ENCODE data around the gene CPZ.

The CPZ gene

DNA sequence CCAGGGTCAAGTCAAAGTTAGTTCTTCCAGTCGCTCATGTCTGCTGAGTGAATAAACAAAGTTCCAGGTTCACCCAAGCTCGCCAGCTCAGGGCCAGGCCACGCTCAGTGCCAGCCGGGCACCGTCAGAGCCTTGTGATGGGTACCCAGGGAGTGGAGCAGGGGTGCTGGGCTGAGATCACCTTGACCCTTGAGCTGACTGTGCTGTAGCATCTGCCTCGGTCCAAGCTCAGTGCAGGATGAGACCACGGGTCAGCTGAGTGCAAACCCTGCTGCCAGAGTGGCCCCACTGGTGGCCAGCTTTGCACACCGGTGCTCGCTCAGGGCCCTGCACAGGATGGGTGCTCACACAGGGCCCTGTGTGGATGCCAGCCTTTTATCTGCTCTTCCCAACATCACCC is 4.3 kb downstream of the CPZ start:
- DNase-seq, result no peak

GRCh38 chr4:8597319-8597718 is 4.8 kb downstream of the CPZ start:
- no peak for DNase-seq

DNA sequence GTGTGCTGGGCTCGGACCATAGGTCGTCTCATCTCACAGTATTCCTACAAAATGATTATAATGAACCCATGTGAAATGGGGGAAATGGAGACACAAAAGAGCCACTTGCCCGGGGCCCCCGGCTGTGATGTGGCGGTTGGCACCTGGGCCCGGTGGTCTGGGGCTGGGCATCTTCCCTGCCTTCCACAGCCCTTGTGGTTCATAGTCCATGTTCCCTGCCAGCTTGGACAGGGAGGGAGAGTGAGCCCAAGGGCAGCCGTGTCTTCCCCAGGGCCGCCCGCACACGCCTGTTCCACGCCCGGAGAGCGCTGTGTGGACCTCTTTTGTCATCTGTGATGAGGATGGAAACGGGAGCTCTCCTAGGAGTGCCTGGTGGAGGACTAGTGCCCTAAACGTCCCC is 5.2 kb downstream of the CPZ start:
- DNase-seq, result no peak

- DNase-seq, result no peak
These were observed 6.0 kb downstream of the CPZ start for GRCh38 chr4:8598391-8599090.

GRCh38 chr4:8599091-8599460 is 6.5 kb downstream of the CPZ start:
- DNase-seq, result no peak

GRCh38 chr4:8599657-8600056 is 7.1 kb downstream of the CPZ start:
- no peak for DNase-seq

DNA sequence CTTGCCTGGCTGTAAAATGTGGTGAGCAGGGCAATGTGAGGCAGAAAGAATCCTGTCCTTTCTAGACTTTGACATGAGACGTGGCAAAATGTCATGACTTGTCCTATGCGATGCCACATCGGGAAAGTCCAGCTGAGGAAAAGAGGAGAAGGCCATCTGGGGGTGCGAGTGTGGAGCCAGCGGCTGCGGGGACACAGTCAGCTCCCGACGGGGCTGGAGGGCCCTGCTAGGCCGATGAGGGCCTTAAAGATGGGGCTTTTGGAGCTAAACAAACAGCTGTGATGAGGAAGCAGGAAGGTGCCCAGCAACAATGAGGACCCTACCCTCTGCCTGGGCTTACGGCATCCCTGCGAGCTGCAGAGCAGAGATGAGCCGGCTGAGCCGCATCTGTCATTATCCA is 7.7 kb downstream of the CPZ start:
- DNase-seq, result no peak

- no peak for DNase-seq
These were observed 8.1 kb downstream of the CPZ start for GRCh38 chr4:8600686-8601085.

GRCh38 chr4:8601086-8601485 is 8.5 kb downstream of the CPZ start:
- DNase-seq, result no peak

DNA sequence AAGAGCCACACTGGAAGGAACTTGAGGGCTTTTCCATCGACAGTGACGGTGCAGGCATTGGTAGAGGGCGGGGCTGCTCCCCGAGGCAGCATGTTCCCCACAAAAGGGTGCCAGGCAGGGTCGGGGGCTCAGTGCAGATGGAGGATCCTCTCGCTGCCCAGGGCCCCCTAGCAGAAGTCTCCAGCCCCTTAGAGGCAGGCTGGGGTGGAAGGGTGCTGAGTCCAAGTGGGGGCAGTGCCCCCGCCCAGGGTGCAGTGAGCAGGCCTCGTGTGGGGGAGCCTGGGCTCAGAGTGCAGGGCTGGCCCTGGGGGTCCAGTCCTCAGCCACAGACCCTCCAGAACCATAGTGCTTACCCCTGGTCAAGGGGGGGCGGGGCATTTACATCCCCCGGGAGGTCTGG is 9.0 kb downstream of the CPZ start:
- no peak for DNase-seq

DNA sequence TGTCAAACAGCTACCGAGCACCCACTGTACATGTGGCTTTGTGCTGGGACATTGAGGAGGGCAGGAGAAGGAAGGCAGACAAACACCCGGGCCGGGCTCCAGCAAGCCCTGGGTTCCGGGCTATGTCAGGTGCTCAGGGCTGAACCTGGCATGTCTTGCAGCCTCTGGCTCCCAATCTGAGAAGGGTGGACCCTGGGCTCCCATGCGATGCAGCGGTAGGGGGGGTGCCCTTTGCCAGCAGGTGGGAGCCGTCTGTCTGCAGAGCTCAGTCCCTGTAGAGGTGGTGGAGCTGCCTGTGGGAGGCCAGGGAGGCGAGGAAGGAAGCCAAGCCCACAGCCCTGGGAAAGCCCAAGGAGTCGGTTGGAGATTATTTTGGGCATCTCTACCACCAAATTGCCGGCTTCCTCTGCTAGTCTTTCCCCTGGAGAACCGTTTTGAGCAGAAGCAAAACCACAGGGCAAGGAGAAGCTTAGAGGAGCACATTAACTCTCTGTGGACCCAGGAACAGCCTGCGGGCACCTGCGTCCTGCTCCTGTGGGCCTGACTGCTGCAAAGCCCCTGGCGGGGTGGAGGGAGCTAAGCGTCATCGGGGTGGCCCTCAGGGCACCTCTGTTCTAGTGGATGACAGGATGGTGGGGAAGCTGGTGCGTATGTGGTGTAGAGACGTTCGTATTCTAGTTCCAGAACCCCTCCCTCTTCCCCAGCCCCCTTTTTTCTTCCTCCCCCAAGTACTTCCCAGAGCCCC is 10.3 kb downstream of the CPZ start:
- no peak for DNase-seq

- DNase-seq, result no peak
These were observed 11.4 kb downstream of the CPZ start for GRCh38 chr4:8603931-8604330.

DNA sequence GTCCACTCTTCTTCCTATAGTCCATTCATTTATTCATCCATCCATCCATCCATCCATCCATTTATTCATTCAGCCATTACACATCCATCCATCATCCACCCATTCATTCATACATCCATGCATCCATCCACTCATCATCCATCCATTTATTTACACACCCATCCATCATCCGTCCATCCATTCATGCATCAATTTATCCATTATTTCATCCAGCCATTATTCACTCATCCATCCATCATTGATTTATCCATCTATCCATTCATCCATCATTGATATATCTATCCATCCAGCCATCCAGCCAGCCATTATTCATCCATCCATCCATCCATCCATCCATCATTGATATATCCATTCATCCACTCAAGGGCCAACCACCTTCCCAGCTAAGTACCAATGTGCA is 12.7 kb downstream of the CPZ start:
- DNase-seq, result no peak

DNA sequence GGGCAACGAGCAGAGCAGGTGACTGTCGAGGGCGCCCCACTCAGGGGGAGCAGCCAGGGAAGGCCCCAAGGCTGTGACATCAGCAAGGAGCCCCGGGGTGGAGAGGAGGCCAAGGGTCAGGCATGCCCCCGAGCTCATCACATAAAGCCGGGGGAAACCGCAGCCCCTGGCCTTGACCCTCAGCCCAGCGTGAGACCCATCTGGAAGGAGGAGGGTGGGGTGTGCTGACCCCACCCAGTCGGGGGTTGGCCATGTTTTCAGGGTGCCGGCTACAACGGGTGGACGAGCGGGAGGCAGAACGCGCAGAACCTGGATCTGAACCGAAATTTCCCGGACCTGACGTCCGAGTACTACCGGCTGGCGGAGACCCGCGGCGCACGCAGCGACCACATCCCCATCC is 13.9 kb downstream of the CPZ start:
- no peak for DNase-seq

DNA sequence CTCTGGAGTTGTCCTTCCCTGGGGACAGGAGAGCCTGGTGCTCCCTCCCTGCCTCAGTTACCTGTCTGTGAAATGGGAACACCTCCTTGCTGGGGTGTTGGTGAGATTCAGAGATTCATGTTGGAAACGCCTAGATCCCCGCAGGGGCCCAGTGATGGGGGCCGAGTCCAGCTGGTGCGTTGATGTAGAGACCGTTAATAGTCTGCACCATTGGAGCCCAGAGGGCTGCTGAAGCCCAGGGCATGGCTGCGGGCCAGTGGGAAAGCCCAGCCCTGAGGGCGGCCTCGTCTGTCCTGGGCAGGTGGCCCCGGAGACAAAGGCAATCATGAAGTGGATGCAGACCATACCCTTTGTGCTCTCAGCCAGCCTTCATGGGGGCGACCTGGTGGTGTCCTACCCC is 14.4 kb downstream of the CPZ start:
- DNase-seq, result no peak

DNA sequence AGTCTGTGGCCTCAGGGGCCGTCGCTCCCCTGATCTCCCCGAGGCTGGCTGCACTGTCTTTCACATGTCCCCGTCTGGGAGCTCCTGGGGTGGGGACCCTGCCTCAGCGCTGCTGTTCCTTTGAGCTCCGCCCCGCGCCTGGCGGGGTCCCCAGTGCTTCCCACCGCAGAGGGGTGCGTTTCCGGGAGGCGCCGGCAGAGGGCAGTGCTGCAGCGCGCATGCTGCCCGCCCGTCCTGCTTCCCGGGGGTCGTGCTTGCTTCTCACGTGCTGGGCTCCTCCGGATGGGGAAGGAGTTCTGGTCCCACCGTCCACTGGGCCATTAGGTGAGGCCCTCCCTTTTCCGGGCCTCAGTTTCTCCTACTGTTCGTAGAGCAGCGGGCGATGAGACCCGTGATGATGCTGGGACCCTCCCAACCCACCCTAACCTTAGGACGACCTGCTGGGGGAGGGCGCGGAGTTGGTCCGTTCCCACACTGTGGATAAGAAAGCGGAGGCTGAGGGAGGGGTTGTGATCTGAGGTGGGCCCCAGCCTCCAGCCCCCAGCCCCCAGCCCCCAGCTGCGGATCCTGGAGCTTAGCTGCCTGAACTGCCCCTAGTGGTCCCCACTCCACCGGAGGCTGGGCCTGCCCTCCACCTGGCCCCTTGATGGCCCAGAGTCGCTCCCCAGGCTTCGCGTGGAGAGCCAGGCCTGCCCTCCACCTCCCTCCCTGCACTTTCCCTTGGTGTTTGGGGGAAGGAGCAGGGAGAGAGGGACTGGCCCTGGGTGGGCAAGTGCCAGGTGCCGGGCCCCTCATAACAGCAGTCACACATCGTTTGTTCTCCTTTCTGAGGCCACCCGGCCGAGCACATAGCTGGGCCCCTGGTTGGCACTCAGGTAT is 15.3 kb downstream of the CPZ start:
- DNase-seq, result peak; percentile 5

GRCh38 chr4:8608714-8609391 is 16.3 kb downstream of the CPZ start:
- no peak for DNase-seq

- DNase-seq, result no peak
These were observed 16.8 kb downstream of the CPZ start for GRCh38 chr4:8609406-8609805.

DNA sequence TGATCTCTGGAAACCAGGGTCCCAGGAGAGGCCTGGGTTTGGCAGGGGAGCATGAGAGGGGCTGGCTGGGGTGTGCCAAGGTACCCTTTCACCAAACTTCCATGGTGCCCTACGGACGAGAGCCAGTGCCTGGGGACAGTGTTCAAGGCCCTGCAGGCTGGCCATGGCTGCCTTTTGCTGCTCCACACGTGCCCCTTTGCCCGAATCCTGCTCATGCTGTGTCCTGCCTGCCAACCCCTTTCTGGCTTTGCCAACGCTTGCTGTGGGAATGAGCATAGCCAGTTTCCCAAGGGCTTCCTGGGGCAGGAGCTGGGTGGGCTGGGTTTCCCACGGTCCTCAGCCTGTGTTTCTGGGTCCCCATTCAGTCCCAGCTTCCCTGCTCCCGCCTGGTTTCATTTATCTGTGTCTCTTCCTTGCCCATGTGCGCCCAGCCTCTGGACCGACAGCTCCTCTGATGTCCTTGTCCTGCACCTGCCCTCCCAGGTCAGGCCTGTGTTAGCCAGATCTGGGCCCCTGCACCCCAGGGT is 17.3 kb downstream of the CPZ start:
- no peak for DNase-seq

DNA sequence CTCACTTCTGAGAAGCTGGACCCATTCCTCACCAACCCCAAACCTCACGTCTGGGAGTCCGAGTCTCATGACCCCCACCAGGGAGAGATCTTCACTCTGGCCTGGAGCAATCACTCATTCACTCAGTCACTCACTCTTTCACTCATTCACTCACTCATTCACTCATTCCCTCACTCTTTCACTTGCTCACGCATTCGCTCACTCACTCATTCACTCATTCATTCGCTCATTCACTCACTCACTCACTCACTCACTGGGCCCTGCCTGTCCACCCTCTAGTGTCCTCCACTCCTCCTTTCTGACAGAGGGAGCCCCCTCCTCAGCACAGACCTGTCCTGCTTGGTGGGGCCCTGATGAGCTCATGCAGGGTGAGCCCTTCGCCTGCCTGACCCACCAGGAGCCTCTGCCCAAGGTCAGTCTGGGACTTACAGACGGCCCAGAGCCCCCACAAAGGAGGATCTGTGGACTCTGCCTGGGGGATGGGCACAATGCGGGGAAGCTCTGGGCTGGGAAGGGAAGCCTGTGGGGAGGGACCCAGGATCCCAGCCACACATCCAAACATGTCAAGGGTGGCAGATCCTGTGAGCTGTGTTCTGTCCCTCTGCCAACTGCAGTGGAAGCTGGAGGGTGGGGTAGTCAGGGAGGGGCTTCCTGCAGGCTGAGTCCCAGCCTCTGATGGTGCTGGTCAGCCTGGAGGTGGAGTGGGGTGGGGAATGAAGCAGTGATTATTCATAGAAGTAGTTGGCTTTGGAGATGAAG is 18.5 kb downstream of the CPZ start:
- DNase-seq, result no peak

- no peak for DNase-seq
These were observed 20.1 kb downstream of the CPZ start for GRCh38 chr4:8612646-8613045.

Data from NCI-H2171 treated with DMSO at 0.1 percent for 48 hours (cell line).